ENCODE data around the gene LEF1.
"Not testable (repeated sequence)": the region's sequence is repeated elsewhere in the genome, so short reads cannot be mapped to it uniquely, and the experiment has no call there.

The LEF1 gene

GRCh38 chr4:108054025-108054638 is 114.6 kb downstream of the LEF1 start:
- DNase-seq: no peak

GRCh38 chr4:108053251-108053711 is 115.5 kb downstream of the LEF1 start:
- DNase-seq: no peak

- DNase-seq: no peak
These were observed 116.1 kb downstream of the LEF1 start for GRCh38 chr4:108052558-108053120.

GRCh38 chr4:108051343-108051742 is 117.4 kb downstream of the LEF1 start:
- DNase-seq: no peak

- not testable (repeated sequence) for DNase-seq
These were observed 118.3 kb downstream of the LEF1 start for GRCh38 chr4:108050166-108051111.

DNA sequence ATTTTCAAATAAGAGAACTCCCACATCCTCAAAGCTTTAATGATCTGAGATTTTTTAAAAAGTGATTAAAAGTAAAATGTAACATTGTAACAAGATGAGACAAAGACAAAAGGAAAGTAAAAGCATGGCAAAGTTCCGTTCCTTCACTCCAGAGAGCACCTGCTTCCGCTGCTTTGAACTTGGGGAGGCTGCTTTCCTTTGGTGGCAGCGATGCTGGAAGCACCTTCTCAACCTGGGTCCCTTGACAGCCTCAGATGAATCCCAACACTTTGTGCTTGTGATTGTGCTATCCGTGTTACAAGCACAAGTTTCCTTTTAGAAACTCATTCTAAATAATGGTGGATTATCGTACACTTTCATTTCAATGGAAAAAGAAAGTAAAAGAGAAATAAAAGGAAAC is 119.3 kb downstream of the LEF1 start:
- no peak for DNase-seq

- DNase-seq: no peak
These were observed 119.7 kb downstream of the LEF1 start for GRCh38 chr4:108048997-108049396.

- no peak for DNase-seq
These were observed 120.6 kb downstream of the LEF1 start for GRCh38 chr4:108048157-108048556.

DNA sequence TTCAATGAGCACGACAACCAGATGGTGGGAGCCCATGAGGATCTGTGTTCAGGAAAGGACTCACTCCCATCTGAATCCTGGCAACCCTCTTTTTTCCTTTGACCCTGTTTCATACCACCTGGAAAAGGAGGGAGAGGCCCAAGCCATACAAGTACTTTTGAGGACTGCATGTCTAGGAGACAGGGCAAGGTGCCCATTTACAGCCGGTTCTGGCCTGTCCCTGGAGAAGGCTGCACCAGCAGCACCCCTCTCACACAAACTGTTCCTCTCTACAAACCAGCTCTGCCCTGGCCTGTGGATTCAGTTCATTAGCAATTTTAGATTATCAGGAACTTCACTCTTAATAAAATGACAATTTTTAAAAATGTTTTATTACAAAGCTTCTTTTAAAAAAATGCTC is 121.5 kb downstream of the LEF1 start:
- DNase-seq: no peak

- DNase-seq: no peak
These were observed 123.1 kb downstream of the LEF1 start for GRCh38 chr4:108045687-108046024.

DNA sequence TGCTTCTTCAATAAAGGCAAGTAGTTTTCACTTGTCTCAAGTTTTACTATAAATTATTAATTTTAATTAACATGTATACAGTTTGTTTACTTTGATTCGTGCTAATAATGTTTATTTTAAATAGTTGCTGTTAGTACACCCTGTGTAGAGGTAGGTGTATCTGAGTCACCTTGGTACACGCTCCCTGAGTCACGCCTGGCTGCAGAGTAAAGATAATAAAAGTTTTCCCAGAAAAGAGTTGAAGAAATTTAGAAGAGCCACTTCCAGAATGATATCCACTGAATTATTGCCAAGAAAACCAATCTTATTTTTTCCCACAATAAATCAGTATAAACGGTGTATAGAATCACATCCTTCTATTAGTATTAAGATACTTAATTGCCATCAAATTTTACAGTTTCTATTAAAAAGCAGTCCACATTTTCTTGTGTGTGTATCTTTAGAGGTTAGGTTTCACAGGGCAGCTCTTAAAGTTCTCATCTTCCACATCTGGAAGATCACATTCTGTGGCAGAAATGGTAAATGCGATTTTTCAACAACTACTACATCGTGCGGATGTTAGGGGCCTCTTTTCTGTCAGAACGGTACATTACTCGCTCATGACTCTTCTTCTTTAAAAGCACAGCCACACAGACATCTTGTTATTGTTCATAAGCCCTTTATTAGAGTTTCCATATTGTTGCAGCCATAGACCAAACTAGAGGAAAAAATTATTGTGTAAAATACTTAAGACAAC is 123.6 kb downstream of the LEF1 start:
- DNase-seq: no peak

DNA sequence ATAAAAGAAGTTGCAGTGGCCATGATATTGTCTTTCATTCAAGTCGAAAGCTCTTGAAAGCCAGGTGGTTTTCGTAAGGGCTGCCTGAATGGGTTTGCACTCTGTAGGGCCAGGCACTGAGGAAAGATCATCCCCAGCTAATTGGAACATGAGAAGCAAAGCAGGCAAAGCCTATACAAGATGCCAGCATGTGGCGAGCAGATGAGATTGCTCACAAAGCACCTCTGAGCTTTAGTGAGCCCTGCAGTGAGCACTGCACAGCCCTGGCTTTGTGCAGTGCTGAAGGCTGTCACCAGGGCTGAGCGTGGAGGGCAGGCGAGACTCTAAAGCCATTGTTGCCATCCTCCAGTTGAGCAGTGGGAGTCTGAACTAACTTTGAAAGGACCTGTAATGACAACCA is 125.2 kb downstream of the LEF1 start:
- DNase-seq: no peak

- no peak for DNase-seq
These were observed 125.8 kb downstream of the LEF1 start for GRCh38 chr4:108042927-108043326.

DNA sequence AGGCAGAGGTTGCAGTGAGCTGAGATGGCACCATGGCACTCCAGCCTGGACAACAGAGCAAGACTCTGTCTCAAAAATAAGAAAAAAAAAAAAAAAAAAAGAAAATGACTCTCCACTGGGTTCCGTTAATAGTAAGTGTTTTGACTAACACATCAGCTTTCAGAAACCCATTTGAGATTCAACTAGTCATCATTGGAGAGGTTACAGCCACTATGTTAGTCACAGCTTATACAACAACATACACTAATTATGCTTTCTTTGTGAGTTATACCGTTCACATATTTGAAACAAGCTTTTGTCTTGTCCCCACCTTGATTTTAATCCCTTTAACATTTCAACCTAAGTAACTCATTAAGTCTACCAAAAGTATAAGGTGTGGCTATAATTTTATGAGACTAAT is 130.8 kb downstream of the LEF1 start:
- no peak for DNase-seq

DNA sequence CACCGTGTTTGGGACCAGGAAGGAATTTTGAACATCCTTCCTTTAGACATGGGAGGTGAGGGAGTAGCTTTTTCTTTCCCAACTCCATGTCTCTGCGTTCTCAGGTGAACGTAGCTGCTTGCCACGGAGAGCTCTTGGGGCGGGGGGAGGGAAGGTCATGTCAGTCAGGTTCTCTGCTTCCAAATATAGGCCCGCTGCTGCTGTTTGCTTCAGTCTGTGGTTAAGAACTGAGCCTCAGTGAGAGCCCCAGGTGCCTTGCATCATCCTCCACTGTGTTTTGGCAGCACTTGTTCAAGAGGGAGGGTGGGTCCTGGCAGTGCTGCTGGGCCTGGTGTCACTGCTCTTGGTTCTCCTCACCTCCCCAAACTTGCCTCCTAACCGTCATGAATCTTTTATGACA is 132.5 kb downstream of the LEF1 start:
- DNase-seq: no peak

DNA sequence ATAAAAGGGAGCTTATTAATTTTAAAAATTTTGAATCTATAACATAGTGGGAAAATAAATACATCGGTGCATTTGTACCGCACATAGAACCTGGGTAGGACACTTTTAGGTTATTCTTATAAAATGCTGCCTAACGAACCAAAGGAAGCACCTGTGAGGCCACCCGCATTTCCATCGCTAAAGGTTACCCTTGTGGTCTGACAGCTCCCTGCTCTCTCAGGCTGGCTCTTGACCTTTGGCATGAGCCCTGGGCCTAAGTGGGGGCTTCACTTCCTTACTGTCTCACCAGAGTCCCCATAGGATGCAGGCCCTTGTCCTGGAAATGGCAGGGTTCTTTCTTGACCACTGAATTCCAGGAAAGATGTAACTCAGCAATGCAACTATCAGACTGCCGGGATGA is 133.0 kb downstream of the LEF1 start:
- DNase-seq: no peak

- DNase-seq: no peak
These were observed 134.2 kb downstream of the LEF1 start for GRCh38 chr4:108034565-108034964.

GRCh38 chr4:108033348-108033747 is 135.4 kb downstream of the LEF1 start:
- DNase-seq: no peak

DNA sequence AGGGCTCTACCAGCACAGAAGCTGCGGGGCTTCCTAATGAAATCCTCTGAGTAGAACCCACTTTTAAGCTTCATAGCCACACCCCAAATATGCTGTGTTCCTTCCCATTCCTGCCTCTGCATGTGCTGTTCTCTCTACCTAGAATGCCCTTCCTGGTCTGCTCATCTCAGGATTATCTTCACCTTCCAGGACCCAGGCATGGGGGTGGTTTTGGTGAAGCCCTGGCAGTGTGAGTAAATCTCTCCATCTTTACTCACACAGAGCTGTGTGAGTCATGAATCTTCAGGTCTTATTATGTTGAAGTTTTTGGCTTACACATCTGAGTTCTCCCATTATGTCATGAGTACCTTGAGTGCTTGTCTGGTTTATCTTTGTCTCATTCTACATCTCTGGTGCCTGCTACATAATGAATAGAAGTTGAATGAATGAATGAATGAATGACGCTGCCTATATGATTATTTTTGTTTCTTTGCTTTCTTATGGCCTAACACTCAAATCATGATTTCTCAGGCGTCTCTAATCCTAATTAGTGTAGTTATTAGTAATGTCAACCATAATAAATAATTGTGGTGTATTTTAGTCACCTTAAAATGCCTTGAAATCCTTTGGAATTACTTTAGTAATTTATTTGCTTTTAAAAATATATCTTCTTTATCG is 137.2 kb downstream of the LEF1 start:
- DNase-seq: no peak

DNA sequence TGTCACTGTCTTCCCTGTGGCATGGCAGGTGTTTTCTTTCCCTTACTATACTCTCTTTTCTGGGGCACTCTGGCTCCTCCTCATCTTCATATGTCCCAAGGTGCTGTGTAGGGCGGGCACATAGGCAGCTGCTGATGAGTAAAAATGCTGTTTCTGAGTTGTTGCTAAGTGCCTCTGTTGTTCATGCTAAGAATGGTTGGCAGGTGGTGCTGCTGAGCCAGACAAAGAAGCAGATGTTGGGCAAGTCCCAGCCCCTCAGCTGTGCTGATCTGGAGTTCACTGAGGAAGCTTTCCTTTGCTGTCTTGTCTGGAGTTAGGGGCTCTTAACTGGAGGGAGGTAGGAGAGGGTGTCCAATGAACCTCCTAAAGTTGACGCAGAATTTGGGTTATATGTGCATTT is 138.4 kb downstream of the LEF1 start:
- DNase-seq: peak; percentile 18

GRCh38 chr4:108029731-108030130 is 139.0 kb downstream of the LEF1 start:
- no peak for DNase-seq

DNA sequence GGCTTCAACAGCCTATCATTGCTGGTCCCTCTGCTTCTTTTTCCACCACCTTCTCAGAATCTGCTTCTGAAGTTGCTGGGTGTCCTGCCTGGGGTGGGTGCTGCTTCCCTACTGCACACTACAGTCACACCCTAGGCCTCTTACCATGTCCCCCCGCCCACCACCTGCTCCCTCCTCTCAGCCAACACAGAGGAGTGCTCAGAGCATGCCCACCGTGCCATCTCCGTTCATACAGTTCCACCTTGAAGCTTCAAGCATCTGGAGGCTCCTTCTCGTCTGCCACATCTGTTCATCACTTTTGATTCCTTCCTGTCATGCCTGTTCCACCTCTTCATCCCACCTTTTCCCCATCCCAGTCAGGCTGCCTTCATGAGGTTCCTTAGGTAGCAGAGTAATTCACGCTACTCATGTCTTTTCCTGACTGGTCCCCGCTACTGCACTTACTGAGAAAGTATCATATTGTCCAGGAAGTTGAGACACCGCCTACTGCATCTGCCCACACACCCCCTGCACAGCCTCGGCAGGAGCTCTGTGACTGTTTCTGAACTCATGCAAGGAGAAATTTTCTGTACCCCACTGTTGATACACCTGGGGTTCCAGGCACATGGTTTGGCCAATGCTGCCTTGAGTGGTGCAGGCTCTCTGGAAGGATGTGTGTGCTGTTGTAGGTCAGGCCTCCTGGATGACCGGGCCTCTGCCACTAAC is 139.6 kb downstream of the LEF1 start:
- no peak for DNase-seq
